Lower leg skin (tissue), 4 donors: ENCODE measurements around the gene FMNL3. TPM values are rescaled to one million over a fixed set of nuclear protein-coding genes. Genes with fewer than 3 reads are reported as not detected.

Source experiments
- DNase-seq, 2 donors: peaks; one replicate each; pipeline ENCODE4 v3.0.0-alpha.2; 2019; ENCODE audit warnings: low spot score in 2 of 2
- H3K4me3 ChIP-seq: fragments of 200-600 bp; sonication (generic); 2 replicates; pipeline ENCODE4 v1.5.1; 2017; ENCODE audit warnings: mild to moderate bottlenecking, low read depth; ENCODE audit not compliant: poor library complexity, severe bottlenecking
- CTCF ChIP-seq, 3 donors: fragments of 450-650 bp; IDR thresholded peaks; one replicate each; pipeline ENCODE4 v1.5.1; 2016; ENCODE audit warnings: antibody characterized with exemption in 3 of 3, mild to moderate bottlenecking in 3 of 3, moderate library complexity in 2 of 3
- POLR2A ChIP-seq, 2 donors: fragments of 450-650 bp; IDR thresholded peaks; one replicate each; pipeline ENCODE4 v1.6.1; 2016 to 2017; ENCODE audit warnings: antibody characterized with exemption in 2 of 2, mild to moderate bottlenecking in 1 of 2, moderate library complexity in 1 of 2
- WGBS, 2 donors: methylation state at CpG; one replicate each; pipeline ENCODE4 v1.1.5; 2018; 5-methylcytosine and 5-hydroxymethylcytosine counted together
- intact Hi-C: fragments of 100-400 bp; cut with DNase I; formaldehyde crosslinking; loops from one replicate; pipeline ENCODE4 v1.15.0; 2023; ENCODE audit warnings: low total_unique reads
- total RNA-seq, 4 donors: library from RNA; depleted of rRNA; stranded (reverse); fragments of >200 nt; gene quantifications; one replicate each; pipeline ENCODE4 v1.1.0, GENCODE V29; 2016

The FMNL3 gene
- total RNA-seq, 4 donors from 2014 or later = 4.3 to 12.5 (median 6.9) TPM

- no peak overlapping the region for H3K4me3 ChIP-seq
- WGBS, 2 donors = 85 to 87% methylated on average over 3 of the region's 3 CpGs
- TF ChIP-seq POLR2A (IDR thresholded peaks at IDR 0.05) (no peak), CTCF (IDR thresholded peaks at IDR 0.05) (no peak)
- intact Hi-C loops = no loop called here
- no peak for DNase-seq
Measured at GRCh38 chr12:49683599-49684309, 23.5 kb downstream of the FMNL3 start.

- H3K4me3 ChIP-seq = no peak overlapping the region
- intact Hi-C loops = no loop called here
- 90 to 97% methylated on average over 1 of the region's 1 CpG for WGBS, 2 donors
- TF ChIP-seq CTCF (IDR thresholded peaks at IDR 0.05) (no peak), POLR2A (IDR thresholded peaks at IDR 0.05) (no peak)
- no peak for DNase-seq
Measured at GRCh38 chr12:49680075-49680474, 27.1 kb downstream of the FMNL3 start.

GRCh38 chr12:49678711-49679110 lies 28.5 kb downstream of the FMNL3 start:
- intact Hi-C loops = no loop called here
- TF ChIP-seq POLR2A (IDR thresholded peaks at IDR 0.05) (no peak), CTCF (IDR thresholded peaks at IDR 0.05) (no peak)
- WGBS, 2 donors = 75 to 92% methylated on average over 3 of the region's 3 CpGs
- no peak overlapping the region for H3K4me3 ChIP-seq
- no peak for DNase-seq

GRCh38 chr12:49675137-49675536 lies 32.1 kb downstream of the FMNL3 start:
- no peak overlapping the region for H3K4me3 ChIP-seq
- no peak for DNase-seq
- WGBS, 2 donors = 74 to 85% methylated on average over 7 of the region's 7 CpGs
- TF ChIP-seq CTCF (IDR thresholded peaks at IDR 0.05) = no peak
- no peak for TF ChIP-seq POLR2A (IDR thresholded peaks at IDR 0.05)
- intact Hi-C loops = no loop called here

GRCh38 chr12:49674318-49674981 lies 32.8 kb downstream of the FMNL3 start:
- DNase-seq = no peak
- no peak for TF ChIP-seq POLR2A (IDR thresholded peaks at IDR 0.05)
- TF ChIP-seq CTCF (IDR thresholded peaks at IDR 0.05) = no peak
- 54 to 60% methylated on average over 4 of the region's 4 CpGs for WGBS, 2 donors
- intact Hi-C loops = no loop called here
- H3K4me3 ChIP-seq = no peak overlapping the region
